ENCODE results near the gene ME2. TPM values are rescaled to one million over a fixed set of nuclear protein-coding genes. Genes with fewer than 3 reads are reported as not detected.

Gene ME2
- total RNA-seq, 2 experiments from 2014 or later, result 15.6 to 16.1 TPM

GRCh38 chr18:50839341-50839740 is 39.6 kb upstream of the ME2 start:
- Mint-ChIP-seq H3K4me1 (ENCODE audit: low read depth) (no peaks in the 10 kb centered on the region), H3K27ac (no peak overlapping the region), H3K36me3 (ENCODE audit: low read depth) (no peaks in the 10 kb centered on the region), H3K4me3 (no peak overlapping the region), H3K27me3 (no peaks in the 10 kb centered on the region), H3K9me3 (no peaks in the 10 kb centered on the region)
- Histone ChIP-seq H3K36me3 (ENCODE audit: insufficient read depth, low read length) (no peaks in the 10 kb centered on the region), H3K27ac (ENCODE audit: low read depth in 1 of 2, low read length in 2 of 2) (no peak overlapping the region), H3K27me3 (ENCODE audit: control insufficient read depth in 1 of 2, insufficient read depth in 2 of 2, low read length in 2 of 2) (no peaks in the 10 kb centered on the region), H3K4me1 (ENCODE audit: insufficient read depth, low read length) (no peaks in the 10 kb centered on the region), H3K9me3 (ENCODE audit: control insufficient read depth in 1 of 2, insufficient read depth in 1 of 2, low read length in 2 of 2) (no peaks in the 10 kb centered on the region), H3K4me3 (ENCODE audit: low read length) (no peak overlapping the region)
- ChIA-PET POLR2A (no interaction called here), CTCF (no interaction called here)
- TF ChIP-seq CTCF (IDR thresholded peaks at IDR 0.05), result no peak
- no peak for ATAC-seq (ENCODE audit: poor library complexity)
- no peak for DNase-seq
- intact Hi-C loops (cut with DNase I, micrococcal nuclease), result no loop called here

- no peak overlapping the region for H3K27ac ChIP-seq (ENCODE audit: low read depth in 1 of 2, low read length in 2 of 2)
- no peak overlapping the region for H3K27ac Mint-ChIP-seq
- CTCF ChIA-PET, result no interaction called here
- TF ChIP-seq CTCF (IDR thresholded peaks at IDR 0.05), result no peak
- H3K27me3 Mint-ChIP-seq, result no peaks in the 10 kb centered on the region
- H3K4me3 ChIP-seq (ENCODE audit: low read length), result no peak overlapping the region
- no peaks in the 10 kb centered on the region for H3K36me3 ChIP-seq (ENCODE audit: insufficient read depth, low read length)
- no peaks in the 10 kb centered on the region for H3K36me3 Mint-ChIP-seq (ENCODE audit: low read depth)
- ATAC-seq (ENCODE audit: poor library complexity) (no peak), DNase-seq (no peak)
- H3K9me3 ChIP-seq (ENCODE audit: control insufficient read depth in 1 of 2, insufficient read depth in 1 of 2, low read length in 2 of 2), result no peaks in the 10 kb centered on the region
- H3K4me1 Mint-ChIP-seq (ENCODE audit: low read depth), result no peaks in the 10 kb centered on the region
- H3K4me3 Mint-ChIP-seq, result no peak overlapping the region
- POLR2A ChIA-PET, result no interaction called here
- no peaks in the 10 kb centered on the region for H3K27me3 ChIP-seq (ENCODE audit: control insufficient read depth in 1 of 2, insufficient read depth in 2 of 2, low read length in 2 of 2)
- no peaks in the 10 kb centered on the region for H3K9me3 Mint-ChIP-seq
- intact Hi-C loops (cut with DNase I, micrococcal nuclease), result no loop called here
- H3K4me1 ChIP-seq (ENCODE audit: insufficient read depth, low read length), result no peaks in the 10 kb centered on the region
Measured at GRCh38 chr18:50839996-50840395, 38.9 kb upstream of the ME2 start.

GRCh38 chr18:50842846-50843245 is 36.1 kb upstream of the ME2 start:
- Mint-ChIP-seq H3K4me3 (no peak overlapping the region), H3K9me3 (no peaks in the 10 kb centered on the region), H3K27ac (no peak overlapping the region), H3K4me1 (ENCODE audit: low read depth) (no peaks in the 10 kb centered on the region), H3K27me3 (no peaks in the 10 kb centered on the region), H3K36me3 (ENCODE audit: low read depth) (no peaks in the 10 kb centered on the region)
- no peak for DNase-seq
- Histone ChIP-seq H3K9me3 (ENCODE audit: control insufficient read depth in 1 of 2, insufficient read depth in 1 of 2, low read length in 2 of 2) (no peaks in the 10 kb centered on the region), H3K27me3 (ENCODE audit: control insufficient read depth in 1 of 2, insufficient read depth in 2 of 2, low read length in 2 of 2) (no peaks in the 10 kb centered on the region), H3K27ac (ENCODE audit: low read depth in 1 of 2, low read length in 2 of 2) (no peak overlapping the region), H3K4me1 (ENCODE audit: insufficient read depth, low read length) (no peaks in the 10 kb centered on the region), H3K36me3 (ENCODE audit: insufficient read depth, low read length) (no peaks in the 10 kb centered on the region), H3K4me3 (ENCODE audit: low read length) (no peak overlapping the region)
- ATAC-seq (ENCODE audit: poor library complexity), result no peak
- ChIA-PET CTCF (no interaction called here), POLR2A (no interaction called here)
- no peak for TF ChIP-seq CTCF (IDR thresholded peaks at IDR 0.05)
- intact Hi-C loops (cut with DNase I, micrococcal nuclease), result no loop called here

All from CD4-positive, alpha-beta T cell (primary cell).